Left cardiac atrium (tissue), 4 donors: Measurements from ENCODE around the gene NPHS1. TPM values are rescaled to one million over a fixed set of nuclear protein-coding genes. Genes with fewer than 3 reads are reported as not detected.
"Not testable (repeated sequence)": the region's sequence is repeated elsewhere in the genome, so short reads cannot be mapped to it uniquely, and the experiment has no call there.

ENCODE experiments used
- ATAC-seq, 2 donors: fragments of 200-7000 bp; cut with Tn5 transposase; one replicate each; pipeline ENCODE4 v1.9.1; 2020; ENCODE audit warnings: mild to moderate bottlenecking in 2 of 2, moderate library complexity in 2 of 2
- DNase-seq: peaks from one replicate; pipeline ENCODE4 v3.0.0-alpha.2; 2020
- intact Hi-C, 2 donors: fragments of 100-400 bp; cut with DNase I; formaldehyde crosslinking; loops; one replicate each; pipeline versions ENCODE4 v1.14.1 to v1.15.1; 2022 to 2023
- total RNA-seq, 2 donors: library from RNA; stranded (reverse); fragmentation: NEBNext Ultra II Directional; extraction: Animal tissue kit (Norgen Biotek cat#: 25700); gene quantifications; one replicate each; pipeline ENCODE4 v1.2.1, GENCODE V29; 2021
- donor health status: DM: no; HTN: yes; CAD: no.
- donor health status: DM: no; HTN: yes; CAD: no; lungs with severe emphysema.
- donor health status: DM: yes; HTN: yes; CAD: no.
- donor health status: Dilated cardiomyopathy.

NPHS1 gene
- total RNA-seq, 2 donors from 2014 or later = not detected

- ATAC-seq (peak; percentile 18 to 56), DNase-seq (no peak)
- intact Hi-C loops = no loop called here
Measured at GRCh38 chr19:35856546-35857149, 4.3 kb upstream of the NPHS1 start, which contains the start of gene KIRREL2. Gene KIRREL2, plus strand, starts transcription at chr19:35856911. Its CDS starts 209 bp downstream, at chr19:35857120.

- ATAC-seq (no peak), DNase-seq (no peak)
- intact Hi-C loops = no loop called here
Measured at GRCh38 chr19:35853038-35853756, 893 bp upstream of the NPHS1 start.

- intact Hi-C loops = no loop called here
- DNase-seq (no peak), ATAC-seq (no peak)
Measured at GRCh38 chr19:35851213-35852028, 883 bp downstream of the NPHS1 start.

GRCh38 chr19:35848919-35849505 lies 3.3 kb downstream of the NPHS1 start:
- intact Hi-C loops = no loop called here
- ATAC-seq (no peak), DNase-seq (no peak)

GRCh38 chr19:35848486-35848885 lies 3.8 kb downstream of the NPHS1 start:
- no peak for ATAC-seq
- no peak for DNase-seq

GRCh38 chr19:35847911-35848310 lies 4.4 kb downstream of the NPHS1 start:
- DNase-seq (no peak), ATAC-seq (no peak)
- intact Hi-C loops = no loop called here

More at GRCh38 chr19:35848486-35848885, 3.8 kb downstream of the NPHS1 start:
- intact Hi-C loops = no loop called here

- intact Hi-C loops = no loop called here
- no peak for DNase-seq
- ATAC-seq = no peak
Measured at GRCh38 chr19:35846038-35846668, 6.2 kb downstream of the NPHS1 start.

- ATAC-seq (peak; percentile 41 to 72), DNase-seq (no peak)
- intact Hi-C loops = no loop called here
Measured at GRCh38 chr19:35845215-35846037, 6.9 kb downstream of the NPHS1 start.

GRCh38 chr19:35844482-35845214 lies 7.7 kb downstream of the NPHS1 start:
- intact Hi-C loops = no loop called here

GRCh38 chr19:35843676-35844481 lies 8.4 kb downstream of the NPHS1 start:
- ATAC-seq = no peak
- DNase-seq = peak; percentile 41
- intact Hi-C loops = no loop called here

More at GRCh38 chr19:35844482-35845214, 7.7 kb downstream of the NPHS1 start:
- DNase-seq (no peak), ATAC-seq (no peak)

GRCh38 chr19:35842666-35843272 lies 9.5 kb downstream of the NPHS1 start:
- intact Hi-C loops = no loop called here
- ATAC-seq (no peak), DNase-seq (no peak)

- DNase-seq = no peak
- intact Hi-C loops = no loop called here
- ATAC-seq = no peak
Measured at GRCh38 chr19:35841961-35842595, 10.2 kb downstream of the NPHS1 start.

- intact Hi-C loops, ATAC-seq, DNase-seq: not testable (repeated sequence)
Measured at GRCh38 chr19:35836096-35836495, 16.2 kb downstream of the NPHS1 start.

GRCh38 chr19:35833972-35834371 lies 18.3 kb downstream of the NPHS1 start:
- DNase-seq = no peak
- no peak for ATAC-seq
- intact Hi-C loops = no loop called here

- ATAC-seq = no peak
- intact Hi-C loops = no loop called here
- no peak for DNase-seq
Measured at GRCh38 chr19:35832054-35832453, 20.2 kb downstream of the NPHS1 start.

GRCh38 chr19:35830986-35831385 lies 21.3 kb downstream of the NPHS1 start:
- intact Hi-C loops = no loop called here
- no peak for ATAC-seq
- no peak for DNase-seq
